H1 (cell line): ENCODE results near the gene SLC25A21. TPM values are rescaled to one million over a fixed set of nuclear protein-coding genes. Genes with fewer than 3 reads are reported as not detected.

Source experiments
- CTCF ChIA-PET: fragments of 300-600 bp; sonication (Branson Sonifier 250); formaldehyde crosslinking; loops from one replicate; lab custom pipeline; 2021; ENCODE audit not compliant: partially characterized antibody; lab: Charles Lee
- POLR2A ChIA-PET: fragments of 300-600 bp; sonication (Branson Sonifier 250); formaldehyde crosslinking; loops from one replicate; lab custom pipeline; 2021; ENCODE audit warnings: inconsistent platforms; ENCODE audit not compliant: partially characterized antibody; lab: Charles Lee
- DNase-seq, 2 experiments: peaks; one replicate each; pipeline versions ENCODE4 v3.0.0 to v3.0.0-alpha.2; 2010 to 2022; ENCODE audit warnings: low spot score in 2 of 2, low read depth in 1 of 2, mixed read lengths in 1 of 2
- FAIRE-seq: peaks from 2 replicates; lab custom pipeline; 2011; peaks lifted over from hg19 to GRCh38; lab: Jason Lieb, UNC
- H2AFZ ChIP-seq: 2 replicates; pipeline ENCODE4 v1.8.1; 2012; ENCODE audit warnings: low read length, inconsistent platforms
- H2AK5ac ChIP-seq: 2 replicates; pipeline ENCODE4 v1.6.1; 2013; ENCODE audit warnings: low read depth, low read length
- H2BK120ac ChIP-seq: replicated peaks from 2 replicates; pipeline ENCODE3; 2013; ENCODE audit warnings: low read depth, low read length, inconsistent platforms
- H2BK12ac ChIP-seq: 2 replicates; pipeline ENCODE4 v1.6.1; 2013; ENCODE audit warnings: low read depth, low read length
- H2BK15ac ChIP-seq: 2 replicates; pipeline ENCODE4 v1.6.1; 2013; ENCODE audit warnings: low read length
- H2BK20ac ChIP-seq: 2 replicates; pipeline ENCODE4 v1.6.1; 2013; ENCODE audit warnings: low read length
- H2BK5ac ChIP-seq: 2 replicates; pipeline ENCODE4 v1.6.1; 2013; ENCODE audit warnings: low read depth, low read length
- H3K14ac ChIP-seq: 2 replicates; pipeline ENCODE4 v1.6.1; 2013; ENCODE audit warnings: inconsistent platforms; ENCODE audit not compliant: insufficient read length
- H3K18ac ChIP-seq: 2 replicates; pipeline ENCODE4 v1.6.1; 2013; ENCODE audit warnings: low read length; ENCODE audit errors: extremely low read depth
- H3K23ac ChIP-seq: 2 replicates; pipeline ENCODE4 v1.6.1; 2013; ENCODE audit warnings: inconsistent platforms; ENCODE audit not compliant: insufficient read length
- H3K23me2 ChIP-seq: 2 replicates; pipeline ENCODE4 v1.6.1; 2013; ENCODE audit warnings: low read depth, low read length
- H3K27ac ChIP-seq: 2 replicates; pipeline ENCODE4 v1.6.1; 2011; ENCODE audit warnings: low read depth, low read length, inconsistent platforms
- H3K27me3 ChIP-seq, 4 experiments: replicated peaks in 1 of 4; 1 replicate in 1 of 4; 2 replicates in 3 of 4; pipeline versions ENCODE4 v1.6.1 to v1.8.1; 2011 to 2013; ENCODE audit warnings: low read length in 3 of 4, mild to moderate bottlenecking in 3 of 4, inconsistent platforms in 2 of 4, mixed read lengths in 2 of 4, moderate library complexity in 1 of 4; ENCODE audit not compliant: control insufficient read depth in 3 of 4, insufficient read depth in 3 of 4; ENCODE audit errors: extremely low read depth in 1 of 4
- H3K36me3 ChIP-seq, 4 experiments: 2 replicates each; pipeline versions ENCODE4 v1.6.1 to v1.8.1; 2011 to 2013; ENCODE audit warnings: mild to moderate bottlenecking in 4 of 4, low read length in 3 of 4, moderate library complexity in 2 of 4, control low read depth in 1 of 4, inconsistent platforms in 1 of 4; ENCODE audit not compliant: insufficient read depth in 4 of 4, control insufficient read depth in 2 of 4
- H3K4ac ChIP-seq: replicated peaks from 2 replicates; pipeline ENCODE3; 2013; ENCODE audit warnings: low read length, low read depth, mixed read lengths, inconsistent platforms; ENCODE audit not compliant: insufficient read length
- H3K4me1 ChIP-seq, 4 experiments: replicated peaks in 1 of 4; 1 replicate in 1 of 4; 2 replicates in 3 of 4; pipeline versions ENCODE4 v1.6.1 to v1.8.1; 2011 to 2013; ENCODE audit warnings: low read length in 3 of 4, inconsistent platforms in 2 of 4, mixed read lengths in 1 of 4; ENCODE audit not compliant: insufficient read depth in 4 of 4, control insufficient read depth in 3 of 4
- H3K4me2 ChIP-seq, 2 experiments: 2 replicates each; pipeline versions ENCODE4 v1.6.1 to v1.8.1; 2011 to 2013; ENCODE audit warnings: low read depth in 2 of 2, low read length in 2 of 2, control low read depth in 1 of 2, inconsistent platforms in 1 of 2, mild to moderate bottlenecking in 1 of 2; ENCODE audit not compliant: insufficient read depth in 1 of 2
- H3K4me3 ChIP-seq, 4 experiments: fragments of 200-600, 300-600 bp in 1 of 4; sonication (generic), shearing (Covaris generic), sonication (Bioruptor Twin) in 1 of 4; 2 replicates each; pipeline versions ENCODE4 v1.5.1 to v1.8.1; 2011 to 2016; ENCODE audit warnings: low read length in 4 of 4, low read depth in 3 of 4, control low read depth in 2 of 4, inconsistent platforms in 2 of 4, mild to moderate bottlenecking in 2 of 4, mixed read lengths in 1 of 4, moderate library complexity in 1 of 4; ENCODE audit not compliant: insufficient read depth in 2 of 4; ENCODE audit errors: extremely low read depth in 1 of 4
- H3K56ac ChIP-seq: replicated peaks from 2 replicates; pipeline ENCODE3; 2013; ENCODE audit warnings: low read depth, mild to moderate bottlenecking, mixed read lengths, low read length, inconsistent platforms; ENCODE audit not compliant: insufficient read length
- H3K79me1 ChIP-seq: 2 replicates; pipeline ENCODE4 v1.6.1; 2013; ENCODE audit warnings: low read depth, low read length, control low read depth
- H3K79me2 ChIP-seq, 2 experiments: 2 replicates each; pipeline versions ENCODE4 v1.6.1 to v1.8.1; 2012 to 2013; ENCODE audit warnings: low read length in 2 of 2, mild to moderate bottlenecking in 2 of 2, inconsistent platforms in 1 of 2; ENCODE audit not compliant: insufficient read depth in 2 of 2, control insufficient read depth in 1 of 2
- H3K9ac ChIP-seq, 4 experiments: replicated peaks in 1 of 4; 1 replicate in 1 of 4; 2 replicates in 3 of 4; pipeline versions ENCODE4 v1.6.1 to v1.8.1; 2011 to 2013; ENCODE audit warnings: low read depth in 3 of 4, low read length in 3 of 4, control low read depth in 2 of 4, mild to moderate bottlenecking in 2 of 4, moderate library complexity in 2 of 4, inconsistent platforms in 1 of 4; ENCODE audit errors: extremely low read depth in 1 of 4
- H3K9me3 ChIP-seq, 2 experiments: 2 replicates each; pipeline versions ENCODE4 v1.6.1 to v1.8.1; 2012 to 2013; ENCODE audit warnings: mild to moderate bottlenecking in 2 of 2, moderate library complexity in 2 of 2, control low read depth in 1 of 2, inconsistent platforms in 1 of 2, low read depth in 1 of 2, low read length in 1 of 2, mixed read lengths in 1 of 2; ENCODE audit not compliant: insufficient read depth in 2 of 2
- H4K20me1 ChIP-seq, 2 experiments: replicated peaks in 1 of 2; 2 replicates each; pipeline versions ENCODE3 to v1.8.1; 2011 to 2013; ENCODE audit warnings: inconsistent platforms in 2 of 2, low read length in 2 of 2, mild to moderate bottlenecking in 1 of 2; ENCODE audit not compliant: insufficient read depth in 2 of 2, control insufficient read depth in 1 of 2
- H4K5ac ChIP-seq: 2 replicates; pipeline ENCODE4 v1.6.1; 2013; ENCODE audit warnings: low read length, low read depth, mixed read lengths, inconsistent platforms; ENCODE audit not compliant: insufficient read length
- H4K8ac ChIP-seq: 2 replicates; pipeline ENCODE4 v1.8.0; 2013; ENCODE audit warnings: mild to moderate bottlenecking, moderate library complexity, low read length, inconsistent platforms; ENCODE audit not compliant: insufficient read depth; ENCODE audit errors: extremely low read depth
- H4K91ac ChIP-seq: replicated peaks from 2 replicates; pipeline ENCODE3; 2013; ENCODE audit warnings: low read length, mixed read lengths, inconsistent platforms; ENCODE audit not compliant: insufficient read length
- RNF2 ChIP-seq: fragments of 200-900, 300-1000 bp; sonication (generic); IDR thresholded peaks from 2 replicates; pipeline ENCODE4 v1.7.1; 2016; ENCODE audit warnings: borderline replicate concordance, low read depth, mild to moderate bottlenecking, antibody characterized with exemption, low read length; ENCODE audit not compliant: poor library complexity, severe bottlenecking; ENCODE audit errors: missing control alignments
- SUZ12 ChIP-seq: fragments of 200-600 bp; sonication (generic); IDR thresholded peaks from 2 replicates; pipeline ENCODE4 v1.6.1; 2012; ENCODE audit warnings: mild to moderate bottlenecking, inconsistent platforms, low read length, moderate library complexity, mixed read lengths
- WGBS, 2 experiments: shearing (Covaris generic) in 1 of 2; methylation state at CpG; one replicate each; pipeline versions ENCODE4 v1.1.6 to v1.1.7; 2013 to 2015; ENCODE audit warnings: low lambda C conversion rate in 2 of 2, mixed read lengths in 2 of 2, inconsistent platforms in 1 of 2, low coverage in 1 of 2, missing lambda C conversion rate in 1 of 2; ENCODE audit not compliant: insufficient replicate concordance in 2 of 2, insufficient coverage in 1 of 2, insufficient read length in 1 of 2; ENCODE audit errors: extremely low coverage in 1 of 2, missing lambda C conversion rate in 1 of 2; 5-methylcytosine and 5-hydroxymethylcytosine counted together
- polyA plus RNA-seq, 7 experiments: library from polyadenylated mRNA; depleted of rRNA in 3 of 7; stranded (reverse) in 5 of 7; unstranded in 2 of 7; fragments of >200 nt in 5 of 7; fragments of 200-250 nt in 2 of 7; gene quantifications; 1 replicate in 5 of 7; 2 replicates in 1 of 7; 4 replicates in 1 of 7; pipeline versions ENCODE4 v1.2.1 to v1.2.3, GENCODE V29; 2011 to 2013; ENCODE audit warnings: missing spikeins in 2 of 7, mixed read lengths in 2 of 7
- total RNA-seq: library from RNA; stranded (reverse); fragmentation: NEBNext Ultra II Directional; extraction: Animal tissue kit (Norgen Biotek cat#: 25700); gene quantifications from 2 replicates; pipeline ENCODE4 v1.2.1, GENCODE V29; 2021

Gene SLC25A21
- total and polyA plus RNA-seq, 2 of the 8 experiments (the other 6 are each of a cell fraction or from before 2014, with no cell fraction given), result 6.9 to 15.7 TPM

GRCh38 chr14:36659822-36660735, 512.3 kb downstream of the SLC25A21 start:
- H2BK20ac ChIP-seq, result no peak overlapping the region
- FAIRE-seq (no peak), DNase-seq (peak in 1 of 2 experiments; percentile 61)
- no peaks in the 10 kb centered on the region for H3K79me2 ChIP-seq
- H2AK5ac ChIP-seq, result no peak overlapping the region
- H2BK120ac ChIP-seq, result no peak overlapping the region
- peaks cover 40 to 68% of the 10 kb centered on the region in 2 experiments for H4K20me1 ChIP-seq
- no peaks in the 10 kb centered on the region for H3K9me3 ChIP-seq
- no peak overlapping the region for H4K8ac ChIP-seq
- H2BK5ac ChIP-seq, result no peak overlapping the region
- H3K36me3 ChIP-seq, result no peaks in the 10 kb centered on the region; a peak in 1 of 8 replicates
- H3K4ac ChIP-seq, result no peak overlapping the region
- H3K56ac ChIP-seq, result no peak overlapping the region
- 11% methylated on average over 19 of the region's 19 CpGs; no CpG with 5 or more reads in 1 of the 2 experiments for WGBS, 2 experiments
- H3K23me2 ChIP-seq, result peaks cover 7% of the 10 kb centered on the region; the same call in 1 of the 2 replicates
- no peaks in the 10 kb centered on the region for H3K79me1 ChIP-seq
- no peak overlapping the region for H3K23ac ChIP-seq
- H2AFZ ChIP-seq, result no peak overlapping the region
- no peak overlapping the region for H4K5ac ChIP-seq
- no peak overlapping the region for H3K4me3 ChIP-seq
- CTCF ChIA-PET, result interaction anchor here (0.7 to 9.9 kb wide), 7 partner anchors 12 to 591 kb away, joined by 3 to 132 read pairs (median 4); no protein-coding TSS in a partner anchor
- no peak overlapping the region for H2BK15ac ChIP-seq
- H3K27ac ChIP-seq, result no peak overlapping the region
- peaks cover 91 to 99% (median 94%) of the 10 kb centered on the region in 4 experiments for H3K27me3 ChIP-seq
- H3K14ac ChIP-seq, result no peak overlapping the region
- no peak overlapping the region for H4K91ac ChIP-seq
- no peak overlapping the region for H3K9ac ChIP-seq
- no peak overlapping the region for H2BK12ac ChIP-seq
- H3K18ac ChIP-seq, result no peak overlapping the region
- H3K4me1 ChIP-seq, result peaks cover 4 to 43% (median 25%) of the 10 kb centered on the region in 4 experiments
- POLR2A ChIA-PET, result interaction anchor here (0.9 kb wide), 1 partner anchor 9 kb away, joined by 3 read pairs; no protein-coding TSS in a partner anchor
- no peak overlapping the region; a peak in 1 of 4 replicates for H3K4me2 ChIP-seq
- TF ChIP-seq SUZ12, result peak; percentile 78
- peak; percentile 83 for TF ChIP-seq RNF2
